ENCODE data around the gene CHMP2A.

DNA sequence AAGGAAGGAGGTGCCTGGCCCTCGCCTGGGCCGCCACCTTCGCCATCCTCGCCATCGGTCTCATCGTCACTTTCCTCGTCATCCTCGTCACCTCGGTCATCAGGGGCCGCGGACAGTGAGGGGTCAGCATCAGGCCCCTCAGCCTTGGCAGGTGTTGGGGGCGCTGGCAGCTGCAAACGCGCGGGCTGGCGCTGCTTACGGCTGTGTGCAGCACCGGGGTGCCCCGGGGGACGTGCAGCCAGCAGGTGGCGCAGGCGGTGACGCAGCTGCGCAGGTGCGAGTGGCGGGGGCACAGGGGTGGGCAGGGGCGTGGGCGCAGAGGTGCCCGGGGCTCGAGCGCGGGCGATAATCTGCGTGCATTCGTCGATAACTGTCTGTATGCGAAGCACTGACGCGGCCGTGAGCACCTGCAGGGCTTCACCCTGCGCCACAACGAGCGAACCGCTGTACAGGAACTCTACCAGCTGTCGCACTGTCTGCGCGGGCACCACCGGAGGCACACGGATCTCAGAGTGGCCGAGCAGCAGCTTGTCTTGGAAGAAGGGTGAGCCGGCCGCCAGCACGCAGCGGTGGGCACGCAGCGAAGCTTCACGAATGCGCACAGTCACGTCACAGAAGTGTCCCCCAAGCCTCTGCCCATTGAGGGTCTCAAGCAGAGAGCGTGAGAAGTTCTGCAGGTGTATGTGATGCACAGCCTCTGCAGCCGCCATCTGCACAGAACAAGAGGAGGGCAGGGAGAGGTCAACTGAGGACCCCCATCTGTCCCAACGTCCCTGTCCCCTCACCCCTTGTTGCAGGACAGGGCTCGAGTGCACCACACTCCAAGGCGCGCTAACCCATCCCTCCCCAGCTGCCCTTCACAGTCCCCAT lies 37.7 kb downstream of the CHMP2A start:
- TF ChIP-seq, protein P1, sequence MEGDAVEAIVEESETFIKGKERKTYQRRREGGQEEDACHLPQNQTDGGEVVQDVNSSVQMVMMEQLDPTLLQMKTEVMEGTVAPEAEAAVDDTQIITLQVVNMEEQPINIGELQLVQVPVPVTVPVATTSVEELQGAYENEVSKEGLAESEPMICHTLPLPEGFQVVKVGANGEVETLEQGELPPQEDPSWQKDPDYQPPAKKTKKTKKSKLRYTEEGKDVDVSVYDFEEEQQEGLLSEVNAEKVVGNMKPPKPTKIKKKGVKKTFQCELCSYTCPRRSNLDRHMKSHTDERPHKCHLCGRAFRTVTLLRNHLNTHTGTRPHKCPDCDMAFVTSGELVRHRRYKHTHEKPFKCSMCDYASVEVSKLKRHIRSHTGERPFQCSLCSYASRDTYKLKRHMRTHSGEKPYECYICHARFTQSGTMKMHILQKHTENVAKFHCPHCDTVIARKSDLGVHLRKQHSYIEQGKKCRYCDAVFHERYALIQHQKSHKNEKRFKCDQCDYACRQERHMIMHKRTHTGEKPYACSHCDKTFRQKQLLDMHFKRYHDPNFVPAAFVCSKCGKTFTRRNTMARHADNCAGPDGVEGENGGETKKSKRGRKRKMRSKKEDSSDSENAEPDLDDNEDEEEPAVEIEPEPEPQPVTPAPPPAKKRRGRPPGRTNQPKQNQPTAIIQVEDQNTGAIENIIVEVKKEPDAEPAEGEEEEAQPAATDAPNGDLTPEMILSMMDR (IDR thresholded peaks at IDR 0.05): no peak
- no peak for TF ChIP-seq POLR2AphosphoS5 (IDR thresholded peaks at IDR 0.05)
- TF ChIP-seq POLR2A (IDR thresholded peaks at IDR 0.05): no peak

Data from prostate gland (tissue), 2 donors.